COR-L47 (cell line): ENCODE data around the gene STK17A.

ENCODE experiments used
- DNase-seq: peaks from one replicate; lab custom pipeline; 2025; lab: John Stamatoyannopoulos, UW

Gene STK17A

GRCh38 chr7:43582503-43583423 lies at the start of gene STK17A:
STK17A (plus strand) TSS chr7:43583108; CDS start chr7:43583244, 136 bp downstream.
- peak; percentile 79 for DNase-seq

- no peak for DNase-seq
These were observed 49.0 kb upstream of the STK17A start for GRCh38 chr7:43533801-43534479.

GRCh38 chr7:43535031-43535451 lies 47.9 kb upstream of the STK17A start:
- no peak for DNase-seq

GRCh38 chr7:43535810-43536585 lies 46.9 kb upstream of the STK17A start:
- DNase-seq, result no peak

- DNase-seq, result no peak
These were observed 46.1 kb upstream of the STK17A start for GRCh38 chr7:43536773-43537172.

- DNase-seq, result no peak
These were observed 45.0 kb upstream of the STK17A start for GRCh38 chr7:43537765-43538403.

- no peak for DNase-seq
These were observed 44.5 kb upstream of the STK17A start for GRCh38 chr7:43538404-43538771.

- DNase-seq, result no peak
These were observed 42.4 kb upstream of the STK17A start for GRCh38 chr7:43540471-43540870.

- no peak for DNase-seq
These were observed 40.2 kb upstream of the STK17A start for GRCh38 chr7:43542716-43543115.

- DNase-seq, result no peak
These were observed 36.7 kb upstream of the STK17A start for GRCh38 chr7:43546231-43546630.

GRCh38 chr7:43550427-43550826 lies 32.5 kb upstream of the STK17A start:
- no peak for DNase-seq

GRCh38 chr7:43552122-43552521 lies 30.8 kb upstream of the STK17A start:
- DNase-seq, result no peak

- no peak for DNase-seq
These were observed 28.9 kb upstream of the STK17A start for GRCh38 chr7:43553999-43554398.

GRCh38 chr7:43554423-43554822 lies 28.5 kb upstream of the STK17A start:
- DNase-seq, result no peak

GRCh38 chr7:43557831-43558495 lies 24.9 kb upstream of the STK17A start:
- DNase-seq, result no peak

GRCh38 chr7:43559171-43559945 lies 23.6 kb upstream of the STK17A start:
- no peak for DNase-seq

GRCh38 chr7:43559946-43560335 lies 23.0 kb upstream of the STK17A start:
- DNase-seq, result no peak

- no peak for DNase-seq
These were observed 22.1 kb upstream of the STK17A start for GRCh38 chr7:43560742-43561330.

GRCh38 chr7:43562383-43562782 lies 20.5 kb upstream of the STK17A start:
- DNase-seq, result no peak

- no peak for DNase-seq
These were observed 17.1 kb upstream of the STK17A start for GRCh38 chr7:43565786-43566185.
